DND-41 (cell line): ENCODE data around the gene PARVB.

Experiments used
- ATAC-seq: fragments of 200-7000 bp; cut with Tn5 transposase; 3 replicates; pipeline ENCODE4 v1.9.1; 2021; ENCODE audit warnings: low read depth; ENCODE audit not compliant: insufficient read depth
- DNase-seq: peaks from one replicate; pipeline ENCODE4 v3.0.0-alpha.2; 2020
- H2AFZ ChIP-seq: 2 replicates; pipeline ENCODE4 v1.6.0; 2012; ENCODE audit warnings: low read depth, low read length
- H3K27ac ChIP-seq: 2 replicates; pipeline ENCODE4 v1.5.1; 2012; ENCODE audit warnings: low read length, inconsistent platforms
- H3K27me3 ChIP-seq: fragments of 200-600 bp; sonication (generic); 2 replicates; pipeline ENCODE4 v1.6.0; 2012; ENCODE audit warnings: low read length, mild to moderate bottlenecking, inconsistent platforms; ENCODE audit not compliant: insufficient read depth, poor library complexity
- H3K36me3 ChIP-seq: 2 replicates; pipeline ENCODE4 v1.5.1; 2012; ENCODE audit warnings: low read length, inconsistent platforms; ENCODE audit not compliant: insufficient read depth
- H3K4me1 ChIP-seq: 2 replicates; pipeline ENCODE4 v1.5.1; 2012; ENCODE audit warnings: mild to moderate bottlenecking, low read length; ENCODE audit not compliant: insufficient read depth
- H3K4me2 ChIP-seq: 2 replicates; pipeline ENCODE4 v1.6.0; 2012; ENCODE audit warnings: mild to moderate bottlenecking, moderate library complexity, low read length, inconsistent platforms; ENCODE audit not compliant: insufficient read depth
- H3K4me3 ChIP-seq, 2 experiments: fragments of 200-600 bp in 1 of 2; shearing (Covaris generic) in 1 of 2; 2 replicates each; pipeline ENCODE4 v1.5.1; 2012 to 2016; ENCODE audit warnings: inconsistent platforms in 2 of 2, low read length in 2 of 2, mild to moderate bottlenecking in 2 of 2, low read depth in 1 of 2, moderate library complexity in 1 of 2
- H3K79me2 ChIP-seq: 2 replicates; pipeline ENCODE4 v1.6.0; 2012; ENCODE audit warnings: low read length, inconsistent platforms; ENCODE audit not compliant: insufficient read depth
- H3K9ac ChIP-seq: 2 replicates; pipeline ENCODE4 v1.6.0; 2012; ENCODE audit warnings: low read depth, mild to moderate bottlenecking, inconsistent platforms, low read length, moderate library complexity
- H3K9me3 ChIP-seq: 2 replicates; pipeline ENCODE4 v1.5.1; 2012; ENCODE audit warnings: low read length, moderate library complexity, mild to moderate bottlenecking, inconsistent platforms; ENCODE audit not compliant: insufficient read depth, severe bottlenecking
- H4K20me1 ChIP-seq: 2 replicates; pipeline ENCODE4 v1.6.0; 2012; ENCODE audit warnings: low read length; ENCODE audit not compliant: insufficient read depth
- CTCF ChIP-seq: IDR thresholded peaks from 2 replicates; pipeline ENCODE4 v1.5.1; 2012; ENCODE audit warnings: borderline replicate concordance, low read length, moderate library complexity, mild to moderate bottlenecking; ENCODE audit not compliant: poor library complexity, severe bottlenecking; ENCODE audit errors: extremely low read depth
- EZH2 ChIP-seq: IDR thresholded peaks from 3 replicates; pipeline ENCODE4 v1.6.1; 2012; ENCODE audit warnings: borderline replicate concordance, low read depth, mild to moderate bottlenecking, moderate library complexity, low read length, inconsistent platforms; ENCODE audit not compliant: severe bottlenecking

The PARVB gene

DNA sequence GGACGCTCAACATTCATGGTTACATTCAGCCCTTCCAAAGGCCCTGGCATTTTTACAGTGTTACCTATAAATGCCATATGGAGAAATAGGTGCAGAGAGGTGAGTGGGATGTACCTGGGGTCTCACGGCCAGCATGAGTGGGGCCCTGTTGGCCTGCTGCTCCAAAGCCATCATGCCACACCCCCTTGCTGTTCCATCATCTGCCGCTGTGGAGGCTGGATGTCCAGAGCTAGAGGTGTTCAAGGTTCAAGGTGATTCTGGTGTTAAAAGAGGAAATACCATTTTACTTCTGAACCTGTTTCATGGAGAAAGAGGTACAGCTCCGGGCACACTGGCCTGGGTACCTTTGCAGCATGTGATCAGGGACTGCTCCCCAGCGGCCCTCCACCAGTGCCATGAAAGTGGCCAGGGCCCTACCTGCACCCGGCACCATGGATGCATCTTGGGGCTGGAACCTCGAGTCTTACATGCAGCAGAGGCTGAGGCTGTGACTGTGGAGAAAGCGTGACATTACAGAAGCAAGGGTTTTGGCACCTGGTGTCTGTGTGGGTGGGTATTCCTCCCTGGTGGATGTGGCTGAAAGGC, 68.6 kb downstream of the PARVB start:
- Histone ChIP-seq H3K36me3 (no peaks in the 10 kb centered on the region), H3K27ac (no peak overlapping the region), H4K20me1 (no peaks in the 10 kb centered on the region), H3K4me1 (no peaks in the 10 kb centered on the region), H3K9me3 (no peaks in the 10 kb centered on the region), H3K4me3 (no peak overlapping the region), H3K27me3 (no peaks in the 10 kb centered on the region), H3K4me2 (no peak overlapping the region), H3K9ac (no peak overlapping the region), H2AFZ (no peak overlapping the region), H3K79me2 (no peaks in the 10 kb centered on the region)
- TF ChIP-seq EZH2 = no peak
- no peak for TF ChIP-seq CTCF
- DNase-seq = no peak
- ATAC-seq = no peak

DNA sequence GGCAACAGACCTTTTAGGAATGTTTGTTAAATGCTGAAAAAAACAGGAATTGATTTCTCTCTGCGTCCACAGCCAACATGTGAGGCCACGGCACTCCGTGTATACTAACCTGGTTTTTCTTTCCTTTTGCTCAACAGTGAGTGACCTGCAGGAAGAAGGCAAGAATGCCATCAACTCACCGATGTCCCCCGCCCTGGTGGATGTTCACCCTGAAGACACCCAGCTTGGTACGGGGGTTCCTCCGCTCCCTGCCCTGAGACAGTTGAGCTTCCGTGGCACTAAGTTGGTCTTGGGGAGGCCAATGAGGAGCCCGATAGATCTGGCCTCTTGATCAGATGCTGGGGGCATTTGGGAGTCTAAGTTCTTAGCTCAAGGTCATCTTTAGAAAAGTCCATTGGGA, 69.7 kb downstream of the PARVB start:
- Histone ChIP-seq H3K4me2 (no peak overlapping the region), H3K36me3 (no peaks in the 10 kb centered on the region), H3K79me2 (no peaks in the 10 kb centered on the region), H2AFZ (no peak overlapping the region), H3K4me3 (no peak overlapping the region), H3K9me3 (no peaks in the 10 kb centered on the region), H3K9ac (no peak overlapping the region), H3K4me1 (no peaks in the 10 kb centered on the region), H4K20me1 (no peaks in the 10 kb centered on the region), H3K27me3 (no peaks in the 10 kb centered on the region), H3K27ac (no peak overlapping the region)
- DNase-seq (no peak), ATAC-seq (no peak)
- no peak for TF ChIP-seq CTCF
- TF ChIP-seq EZH2 = no peak

- TF ChIP-seq CTCF = no peak
- no peak for TF ChIP-seq EZH2
- no peaks in the 10 kb centered on the region for H3K27me3 ChIP-seq
- DNase-seq (no peak), ATAC-seq (no peak)
- no peak overlapping the region for H3K4me2 ChIP-seq
- no peak overlapping the region for H3K9ac ChIP-seq
- no peaks in the 10 kb centered on the region for H3K36me3 ChIP-seq
- no peaks in the 10 kb centered on the region for H3K79me2 ChIP-seq
- no peaks in the 10 kb centered on the region for H3K9me3 ChIP-seq
- no peaks in the 10 kb centered on the region for H4K20me1 ChIP-seq
- H3K4me1 ChIP-seq = no peaks in the 10 kb centered on the region
- no peak overlapping the region for H2AFZ ChIP-seq
- H3K27ac ChIP-seq = no peak overlapping the region
- H3K4me3 ChIP-seq = no peak overlapping the region
These were observed 70.7 kb downstream of the PARVB start for GRCh38 chr22:44094751-44095302.

DNA sequence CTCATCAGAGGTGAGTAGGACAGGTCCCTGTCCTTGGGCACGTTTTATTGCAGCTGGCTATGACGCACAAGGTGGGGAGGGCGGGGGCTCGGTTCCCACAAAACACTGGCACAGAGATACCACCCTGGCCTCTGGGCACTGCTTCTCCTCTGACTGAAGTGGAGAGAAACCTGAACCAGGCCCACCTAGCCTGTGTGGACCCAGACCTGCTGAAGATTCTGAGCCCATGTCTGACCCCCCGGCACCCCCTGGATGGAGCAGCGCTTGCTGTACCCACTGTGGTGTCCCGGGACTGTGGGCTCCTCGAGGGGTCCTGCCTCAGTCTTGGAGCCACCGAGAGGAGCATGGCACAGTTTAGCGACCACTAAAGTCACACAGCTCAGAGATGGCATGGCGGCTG, 72.6 kb downstream of the PARVB start:
- Histone ChIP-seq H3K79me2 (no peaks in the 10 kb centered on the region), H3K4me1 (no peaks in the 10 kb centered on the region), H3K36me3 (no peaks in the 10 kb centered on the region), H3K27me3 (no peaks in the 10 kb centered on the region), H3K9me3 (no peaks in the 10 kb centered on the region), H2AFZ (no peak overlapping the region), H3K9ac (no peak overlapping the region), H3K4me2 (no peak overlapping the region), H3K27ac (no peak overlapping the region), H4K20me1 (no peaks in the 10 kb centered on the region), H3K4me3 (no peak overlapping the region)
- TF ChIP-seq EZH2 (no peak), CTCF (no peak)
- ATAC-seq (no peak), DNase-seq (no peak)
